DOHH2 (cell line): ENCODE results near the gene GOSR1.

Experiments used
- EZH2phosphoT487 ChIP-seq: fragments of 200-600 bp; sonication (generic); IDR thresholded peaks from 2 replicates; pipeline ENCODE4 v1.6.1; 2017; ENCODE audit warnings: borderline replicate concordance, mild to moderate bottlenecking, antibody characterized with exemption, low read length, moderate library complexity, mixed read lengths
- TF ChIP-seq, protein P1 (sequence below): fragments of 200-600 bp; sonication (generic); IDR thresholded peaks from one replicate; pipeline ENCODE4 v1.5.1; 2014; ENCODE audit warnings: antibody characterized with exemption, mild to moderate bottlenecking, low read depth, low read length; ENCODE audit not compliant: poor library complexity, severe bottlenecking

DNA sequence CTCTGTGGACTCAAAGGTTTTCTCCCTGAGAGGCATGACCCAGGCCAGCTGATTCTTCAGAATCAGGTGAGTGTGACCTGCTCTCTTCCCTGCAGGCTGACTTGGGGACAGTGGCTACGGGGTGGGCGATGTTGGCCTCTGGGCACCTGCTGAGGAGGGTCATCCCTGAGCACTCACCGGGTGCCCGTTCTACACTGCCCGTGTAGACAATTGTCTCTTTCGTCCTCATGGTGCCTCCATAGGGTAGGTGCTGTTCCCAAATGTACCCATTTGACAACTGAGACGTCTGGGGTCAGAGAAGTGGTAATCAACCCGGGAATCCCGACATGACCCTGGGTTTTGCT, 74.8 kb downstream of the GOSR1 start:
- TF ChIP-seq, protein P1, sequence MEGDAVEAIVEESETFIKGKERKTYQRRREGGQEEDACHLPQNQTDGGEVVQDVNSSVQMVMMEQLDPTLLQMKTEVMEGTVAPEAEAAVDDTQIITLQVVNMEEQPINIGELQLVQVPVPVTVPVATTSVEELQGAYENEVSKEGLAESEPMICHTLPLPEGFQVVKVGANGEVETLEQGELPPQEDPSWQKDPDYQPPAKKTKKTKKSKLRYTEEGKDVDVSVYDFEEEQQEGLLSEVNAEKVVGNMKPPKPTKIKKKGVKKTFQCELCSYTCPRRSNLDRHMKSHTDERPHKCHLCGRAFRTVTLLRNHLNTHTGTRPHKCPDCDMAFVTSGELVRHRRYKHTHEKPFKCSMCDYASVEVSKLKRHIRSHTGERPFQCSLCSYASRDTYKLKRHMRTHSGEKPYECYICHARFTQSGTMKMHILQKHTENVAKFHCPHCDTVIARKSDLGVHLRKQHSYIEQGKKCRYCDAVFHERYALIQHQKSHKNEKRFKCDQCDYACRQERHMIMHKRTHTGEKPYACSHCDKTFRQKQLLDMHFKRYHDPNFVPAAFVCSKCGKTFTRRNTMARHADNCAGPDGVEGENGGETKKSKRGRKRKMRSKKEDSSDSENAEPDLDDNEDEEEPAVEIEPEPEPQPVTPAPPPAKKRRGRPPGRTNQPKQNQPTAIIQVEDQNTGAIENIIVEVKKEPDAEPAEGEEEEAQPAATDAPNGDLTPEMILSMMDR = no peak
- no peak for TF ChIP-seq EZH2phosphoT487
